NAMALWA (cell line): Measurements from ENCODE around the gene PLCG1.
"Not testable (repeated sequence)": the region's sequence is repeated elsewhere in the genome, so short reads cannot be mapped to it uniquely, and the experiment has no call there.

Experiments used
- DNase-seq: peaks from one replicate; pipeline ENCODE4 v3.0.0-alpha.2; 2015; ENCODE audit warnings: low spot score

PLCG1 gene

GRCh38 chr20:41124451-41125094 lies 12.8 kb upstream of the PLCG1 start:
- no peak for DNase-seq

DNA sequence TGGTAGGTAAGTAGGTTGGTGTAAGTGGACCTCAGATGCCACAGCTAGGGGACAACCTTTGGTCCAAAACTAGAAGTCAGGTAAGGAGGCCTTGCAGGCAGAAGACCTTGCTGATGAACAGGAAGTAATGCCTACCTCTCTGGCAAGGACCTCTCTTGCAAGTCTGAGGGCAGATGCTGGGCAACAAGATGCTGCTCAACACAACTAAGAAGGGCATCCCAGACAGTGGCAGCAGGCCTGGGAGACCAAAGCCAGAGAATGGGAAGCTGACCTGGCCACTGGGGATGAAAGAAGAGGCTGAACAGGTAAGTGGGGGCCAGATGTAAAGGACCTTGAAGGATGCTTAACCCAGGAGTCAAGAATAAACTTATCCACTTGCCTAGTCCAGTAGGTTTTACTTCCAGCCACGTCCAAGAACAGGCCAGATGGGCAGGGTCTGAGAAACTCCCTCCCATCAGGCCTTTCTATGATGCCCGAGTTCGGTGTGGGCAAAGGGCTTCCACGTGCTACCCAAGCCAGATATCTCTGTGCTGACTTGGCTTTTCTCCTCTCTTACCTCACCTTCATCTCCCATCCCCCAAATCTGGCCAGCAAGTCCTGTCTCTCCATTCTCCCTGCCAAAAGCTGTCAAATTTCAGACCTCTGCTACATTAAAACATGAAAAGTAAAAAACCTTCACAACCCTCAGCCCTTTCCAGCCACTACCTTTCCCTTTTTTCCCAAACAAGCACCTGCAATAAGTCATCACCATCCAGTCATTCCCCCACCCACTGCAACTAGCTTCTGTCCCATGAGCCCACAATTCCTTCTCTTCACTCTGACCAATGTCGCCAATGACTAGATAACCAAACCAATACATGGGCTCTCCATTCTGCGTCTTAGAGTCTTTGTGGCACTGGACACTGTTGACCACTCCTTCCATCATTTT lies 11.5 kb upstream of the PLCG1 start:
- DNase-seq: no peak

- no peak for DNase-seq
Observed at GRCh38 chr20:41126719-41127118, 10.6 kb upstream of the PLCG1 start.

- DNase-seq: not testable (repeated sequence)
Observed at GRCh38 chr20:41128317-41128716, 9.0 kb upstream of the PLCG1 start.

DNA sequence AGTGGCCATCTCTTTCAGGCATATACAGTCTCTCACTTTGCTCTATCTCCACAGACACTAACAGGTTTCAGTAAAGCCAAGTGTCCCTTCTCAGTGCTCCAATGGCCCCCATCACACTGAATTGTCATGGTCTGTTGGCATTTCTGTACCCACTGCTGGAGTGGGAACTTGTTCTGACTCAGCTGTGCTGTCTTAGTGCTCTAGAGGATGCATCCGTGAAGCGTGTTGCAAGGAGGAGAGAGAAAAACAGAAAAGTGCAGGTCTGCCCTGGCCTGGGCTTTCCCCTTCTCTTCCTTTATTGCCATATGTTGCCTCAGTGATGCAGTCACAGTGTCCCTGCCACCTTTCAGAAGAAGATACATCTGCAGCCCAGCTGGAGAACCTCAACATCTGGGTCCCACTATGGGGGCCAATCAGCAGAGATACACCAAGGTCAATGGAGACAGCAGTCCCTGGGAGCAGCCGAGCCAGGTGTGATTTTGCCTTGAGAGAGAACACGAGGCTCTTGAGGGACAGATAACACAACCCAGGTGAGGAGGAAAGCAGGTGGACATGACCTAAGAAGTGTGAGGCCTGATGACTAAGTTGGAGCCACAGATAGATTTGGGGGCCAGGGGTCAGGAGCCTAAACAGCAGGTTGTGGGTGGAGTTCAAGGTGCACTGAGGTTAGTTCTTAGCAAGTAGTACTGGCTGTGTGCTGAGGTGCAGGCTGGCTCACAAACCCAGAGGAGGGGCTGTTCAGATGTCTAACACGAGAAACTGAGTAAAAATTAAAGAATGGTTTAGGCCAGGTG lies 5.6 kb upstream of the PLCG1 start:
- peak; percentile 53 for DNase-seq

DNA sequence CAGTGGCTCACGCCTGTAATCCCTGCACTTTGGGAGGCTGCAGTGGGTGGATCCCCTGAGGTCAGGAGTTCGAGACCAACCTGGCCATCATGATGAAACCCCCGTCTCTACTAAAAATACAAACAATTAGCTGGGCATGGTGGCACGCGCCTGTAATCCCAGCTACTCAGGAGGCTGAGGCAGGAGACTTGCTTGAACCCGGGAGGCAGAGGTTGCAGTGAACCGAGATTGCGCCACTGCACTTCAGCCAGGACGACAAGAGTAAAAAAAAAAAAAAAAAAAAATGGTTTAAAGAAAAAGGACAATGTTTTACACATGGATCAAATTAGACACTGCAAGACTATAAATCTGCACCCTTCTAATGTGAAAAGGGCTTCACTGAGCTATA lies 5.0 kb upstream of the PLCG1 start:
- not testable (repeated sequence) for DNase-seq

DNA sequence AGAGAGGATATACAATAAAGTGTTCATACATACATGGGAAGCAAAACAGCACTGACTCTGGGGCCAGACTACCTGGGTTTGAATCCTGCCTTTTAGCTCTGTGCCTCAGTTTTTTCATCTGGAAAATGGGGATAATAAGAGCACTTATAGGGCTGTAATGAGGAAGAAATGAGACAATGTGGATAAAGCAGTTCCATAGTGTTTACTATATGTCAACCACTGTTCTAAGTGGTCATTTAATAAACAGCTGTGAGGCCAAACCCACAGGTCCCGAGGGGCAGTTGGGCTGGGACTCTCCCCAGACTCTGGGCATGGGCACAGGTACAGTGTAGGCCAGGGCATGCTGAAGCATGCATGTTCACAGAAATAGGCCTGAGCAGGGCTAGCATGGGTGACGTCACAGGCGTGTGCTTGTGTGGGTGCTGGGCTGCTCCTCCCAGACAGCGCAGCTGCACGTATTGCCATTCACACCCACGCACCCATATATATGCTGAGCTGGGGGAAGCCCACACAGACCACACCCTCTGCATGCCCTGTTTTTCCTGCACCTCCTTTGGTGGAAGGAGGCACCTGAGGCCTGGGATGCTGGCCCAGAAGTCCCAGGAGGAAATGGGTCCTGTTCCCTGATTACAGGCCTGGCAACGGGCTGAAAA lies 3.5 kb upstream of the PLCG1 start:
- DNase-seq: peak; percentile 60

DNA sequence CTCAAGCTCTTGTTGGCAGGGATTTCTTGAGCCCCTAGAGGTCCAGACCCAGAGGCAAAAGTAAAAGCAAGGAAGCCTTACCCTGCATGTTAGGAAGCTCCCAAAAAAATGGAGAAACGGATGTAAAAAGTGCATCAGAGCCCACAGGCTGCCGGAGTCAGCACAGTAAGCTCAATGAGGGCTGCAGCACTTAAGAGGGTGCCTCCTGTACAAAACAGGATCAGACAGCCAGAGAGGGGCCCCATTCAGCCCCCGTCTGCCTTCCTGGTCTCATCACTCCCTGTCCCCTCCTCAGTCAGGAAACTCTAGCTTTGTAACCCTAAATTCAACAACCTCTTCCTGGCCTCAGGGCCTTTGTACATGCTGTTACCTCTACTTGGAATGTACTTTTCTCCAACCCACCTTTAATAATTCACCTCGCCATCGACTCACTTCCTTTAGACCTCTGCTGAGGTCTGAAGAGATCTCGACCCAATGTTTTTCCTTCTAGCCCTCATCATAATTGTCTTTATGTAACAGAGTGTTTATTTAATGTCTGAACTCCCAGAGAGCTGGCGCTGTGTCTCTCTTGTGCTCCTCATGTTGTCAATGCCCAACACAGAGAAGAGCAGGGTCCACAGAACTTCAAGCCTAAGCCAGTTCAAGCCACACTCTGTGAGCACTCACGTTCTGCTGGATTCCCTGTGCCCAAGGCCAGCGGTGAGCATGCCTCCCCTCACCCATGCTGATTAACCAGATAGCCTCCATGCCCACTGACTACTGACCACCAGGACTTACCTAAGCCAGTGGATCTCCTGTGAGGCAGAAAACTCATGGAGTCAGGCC lies 2.8 kb upstream of the PLCG1 start:
- no peak for DNase-seq

- peak; percentile 78 for DNase-seq
Observed at GRCh38 chr20:41135187-41135887, 2.0 kb upstream of the PLCG1 start.

DNA sequence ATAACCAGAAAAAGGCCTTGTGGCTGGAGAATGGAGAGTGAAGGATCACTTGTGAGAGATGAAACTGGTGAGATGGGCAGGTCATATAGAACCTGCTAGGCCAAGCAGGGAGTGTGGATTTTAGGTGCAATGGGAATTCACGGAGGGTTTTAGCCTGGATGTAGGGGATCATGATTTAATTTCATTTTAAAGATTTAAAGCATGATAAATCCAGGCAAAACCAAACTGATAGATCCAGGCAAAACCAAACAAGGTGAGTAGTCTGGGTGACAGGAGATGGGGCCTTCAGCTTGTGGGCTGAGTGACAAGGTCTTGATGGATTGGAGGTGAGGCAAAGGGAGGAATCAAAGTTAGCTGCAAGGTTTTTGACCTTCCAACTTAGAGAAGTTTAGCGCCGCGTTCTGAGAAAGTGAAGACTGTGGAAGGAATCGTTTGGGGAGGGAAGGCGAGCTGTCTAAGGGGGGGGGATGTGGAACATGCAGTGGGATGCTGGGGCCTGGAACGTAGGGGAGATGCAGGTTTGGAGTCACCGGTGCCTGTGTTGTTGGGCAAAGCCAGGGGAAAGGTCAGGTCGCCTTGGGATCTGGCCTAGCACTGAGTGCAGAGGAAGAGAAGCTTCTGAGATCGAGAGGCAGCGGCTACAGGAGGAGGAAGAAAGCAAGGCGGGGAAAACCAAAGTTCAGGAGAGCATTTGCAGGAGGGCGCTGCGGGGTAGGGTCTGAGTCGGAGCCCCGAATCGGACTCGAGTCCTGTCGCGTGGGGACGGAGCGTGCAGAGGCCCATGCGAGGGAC lies 1.3 kb upstream of the PLCG1 start:
- DNase-seq: no peak

- DNase-seq: peak; percentile 69
Observed at GRCh38 chr20:41137614-41138474, 501 bp downstream of the PLCG1 start.

DNA sequence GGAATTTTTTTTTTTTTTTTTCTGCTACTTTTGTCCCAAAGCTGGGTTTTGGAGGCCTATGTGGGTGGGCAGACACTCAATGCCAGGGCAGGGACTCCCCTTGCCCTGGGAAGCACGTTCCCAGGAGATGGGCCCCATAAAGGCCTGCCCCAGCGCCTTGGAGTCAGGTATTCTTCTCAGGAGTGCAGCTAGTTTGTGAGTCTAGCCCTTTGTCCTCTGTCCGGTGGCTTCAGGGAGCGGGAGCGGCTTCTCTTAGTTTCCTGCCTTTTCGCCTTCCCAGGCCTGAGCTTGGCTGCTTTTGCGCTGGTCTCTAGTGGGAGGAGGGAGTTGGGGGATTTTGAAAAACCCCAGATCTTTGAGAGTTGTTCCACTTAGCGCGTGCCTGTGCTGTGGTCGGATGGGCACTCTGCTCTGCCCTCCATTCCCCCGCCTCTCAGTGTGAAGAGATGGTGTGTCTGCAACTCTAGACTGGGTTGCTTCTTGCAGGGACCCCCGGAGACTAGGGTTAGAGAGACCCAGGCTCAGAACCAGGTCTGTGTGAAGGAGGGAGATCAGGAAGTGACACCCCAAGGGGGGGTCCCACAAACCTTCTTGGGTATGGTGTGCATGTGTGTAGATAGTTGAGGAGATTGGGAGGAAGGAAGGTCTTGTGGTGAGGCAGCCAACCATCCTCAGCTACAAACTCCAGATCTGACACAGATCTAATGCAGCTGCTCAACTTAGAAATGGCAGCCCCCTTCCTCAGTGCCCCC lies 1.3 kb downstream of the PLCG1 start:
- no peak for DNase-seq

- DNase-seq: no peak
Observed at GRCh38 chr20:41139227-41140093, 2.1 kb downstream of the PLCG1 start.

DNA sequence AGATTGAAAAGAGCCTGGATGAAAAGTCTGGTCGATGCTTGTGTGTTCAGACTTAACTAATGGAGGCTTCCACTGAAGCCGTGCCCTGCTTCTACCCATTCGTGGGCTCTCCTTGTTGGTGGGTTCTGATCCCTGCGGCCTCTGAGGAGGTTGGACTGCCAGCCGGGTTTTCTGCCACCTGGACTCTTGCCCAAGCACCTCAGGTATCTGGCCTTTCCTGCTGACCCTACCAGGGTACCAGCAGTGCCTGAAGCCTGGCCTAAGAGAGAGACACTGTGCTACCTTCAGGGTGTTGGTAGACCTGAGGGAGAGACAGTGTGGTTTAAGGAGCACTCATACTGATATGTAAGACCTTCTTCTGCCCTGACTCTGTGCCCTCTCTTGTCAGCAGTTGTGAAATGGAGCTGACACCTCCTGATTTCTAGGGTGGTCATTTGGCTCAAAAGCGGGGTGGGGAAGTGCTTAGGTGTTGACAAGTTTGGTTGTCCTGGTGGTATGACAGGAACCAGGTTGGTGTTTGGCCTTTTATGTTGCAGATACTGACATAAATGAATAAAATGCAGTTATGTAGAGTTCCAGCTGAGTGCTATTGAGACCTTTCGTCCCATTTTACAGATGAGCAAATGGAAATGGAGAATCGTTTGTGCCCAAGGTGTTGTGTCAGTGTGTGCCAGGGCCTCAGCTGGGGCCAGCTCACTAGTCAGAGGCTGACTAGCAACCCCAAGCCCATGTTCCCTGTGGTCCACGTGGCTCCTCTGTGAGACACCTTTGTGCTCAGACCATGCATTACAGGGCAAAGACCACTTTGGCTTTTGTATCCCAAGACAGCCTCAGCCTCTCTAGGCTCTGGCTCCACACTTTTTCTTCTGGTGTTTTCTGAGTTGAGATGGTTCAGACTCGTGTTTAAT lies 3.1 kb downstream of the PLCG1 start:
- no peak for DNase-seq

GRCh38 chr20:41141153-41141815 lies 3.9 kb downstream of the PLCG1 start:
- no peak for DNase-seq
